Transverse colon (tissue), 4 donors: ENCODE data around the gene MMEL1. TPM values are rescaled to one million over a fixed set of nuclear protein-coding genes. Genes with fewer than 3 reads are reported as not detected.

Experiments used
- DNase-seq: peaks from one replicate; pipeline ENCODE4 v3.0.0-alpha.2; 2019
- H3K27ac ChIP-seq, 4 donors: fragments of 200-600 bp; sonication (generic); 2 replicates each; pipeline ENCODE4 v1.5.1; 2016 to 2018; ENCODE audit warnings: inconsistent platforms in 4 of 4
- H3K27me3 ChIP-seq: fragments of 200-600 bp; sonication (generic); 2 replicates; pipeline ENCODE4 v1.5.1; 2017; ENCODE audit warnings: inconsistent platforms
- H3K36me3 ChIP-seq, 4 donors: fragments of 200-600 bp; sonication (generic); 2 replicates each; pipeline ENCODE4 v1.5.1; 2017 to 2019; ENCODE audit warnings: inconsistent platforms in 4 of 4
- H3K4me1 ChIP-seq, 4 donors: fragments of 200-600 bp; sonication (generic); 2 replicates each; pipeline ENCODE4 v1.5.1; 2017 to 2020; ENCODE audit warnings: inconsistent platforms in 4 of 4
- H3K4me3 ChIP-seq, 4 donors: fragments of 200-600 bp; sonication (generic); 1 replicate in 1 of 4; 2 replicates in 3 of 4; pipeline versions ENCODE4 v1.5.1 to v1.6.1; 2017 to 2019; ENCODE audit warnings: inconsistent platforms in 4 of 4
- H3K9me3 ChIP-seq, 2 donors: fragments of 200-600 bp; sonication (generic); 2 replicates each; pipeline ENCODE4 v1.5.1; 2017 to 2019; ENCODE audit warnings: inconsistent platforms in 2 of 2
- CTCF ChIP-seq, 5 experiments: fragments of 200-600 bp in 3 of 5; fragments of 450-650 bp in 2 of 5; sonication (generic) in 3 of 5; IDR thresholded peaks; 1 replicate in 2 of 5; 2 replicates in 3 of 5; pipeline ENCODE4 v1.5.1; 2016 to 2017; ENCODE audit warnings: antibody characterized with exemption in 5 of 5, inconsistent platforms in 3 of 5, mild to moderate bottlenecking in 2 of 5, moderate library complexity in 1 of 5
- EP300 ChIP-seq: sonication (generic); formaldehyde crosslinking; IDR thresholded peaks from one replicate; pipeline ENCODE4 v1.6.1; 2017; ENCODE audit warnings: antibody characterized with exemption, low read depth
- POLR2A ChIP-seq: fragments of 450-650 bp; IDR thresholded peaks from one replicate; pipeline ENCODE4 v1.6.1; 2016; ENCODE audit warnings: antibody characterized with exemption, mild to moderate bottlenecking, moderate library complexity
- POLR2AphosphoS5 ChIP-seq, 3 donors: sonication (generic); formaldehyde crosslinking; IDR thresholded peaks; one replicate each; pipeline ENCODE4 v1.6.1; 2016; ENCODE audit warnings: antibody characterized with exemption in 3 of 3
- WGBS, 2 donors: methylation state at CpG; one replicate each; pipeline ENCODE4 v1.1.5; 2018; ENCODE audit warnings: low coverage in 1 of 2; 5-methylcytosine and 5-hydroxymethylcytosine counted together
- in situ Hi-C, 4 donors: fragments of 200-750 bp; cut with MboI; loops; one replicate each; pipeline versions ENCODE4 v1.15.0 to v1.15.1; 2017; ENCODE audit warnings: low sequenced_read_pairs in 3 of 4, low pct_ligation_motif_present in 1 of 4, low pct_unique_long_range_greater_than_20kb in 1 of 4
- intact Hi-C: fragments of 100-400 bp; cut with DNase I; formaldehyde crosslinking; loops from one replicate; pipeline ENCODE4 v1.15.1; 2023; ENCODE audit warnings: low total_unique reads
- total RNA-seq, 4 donors: library from RNA; depleted of rRNA; stranded (reverse); fragments of >200 nt; gene quantifications; one replicate each; pipeline ENCODE4 v1.1.0, GENCODE V29; 2016

Gene MMEL1
- total RNA-seq, 4 donors from 2014 or later: 10.5 to 16.7 (median 12.4) TPM; not detected in 1

DNA sequence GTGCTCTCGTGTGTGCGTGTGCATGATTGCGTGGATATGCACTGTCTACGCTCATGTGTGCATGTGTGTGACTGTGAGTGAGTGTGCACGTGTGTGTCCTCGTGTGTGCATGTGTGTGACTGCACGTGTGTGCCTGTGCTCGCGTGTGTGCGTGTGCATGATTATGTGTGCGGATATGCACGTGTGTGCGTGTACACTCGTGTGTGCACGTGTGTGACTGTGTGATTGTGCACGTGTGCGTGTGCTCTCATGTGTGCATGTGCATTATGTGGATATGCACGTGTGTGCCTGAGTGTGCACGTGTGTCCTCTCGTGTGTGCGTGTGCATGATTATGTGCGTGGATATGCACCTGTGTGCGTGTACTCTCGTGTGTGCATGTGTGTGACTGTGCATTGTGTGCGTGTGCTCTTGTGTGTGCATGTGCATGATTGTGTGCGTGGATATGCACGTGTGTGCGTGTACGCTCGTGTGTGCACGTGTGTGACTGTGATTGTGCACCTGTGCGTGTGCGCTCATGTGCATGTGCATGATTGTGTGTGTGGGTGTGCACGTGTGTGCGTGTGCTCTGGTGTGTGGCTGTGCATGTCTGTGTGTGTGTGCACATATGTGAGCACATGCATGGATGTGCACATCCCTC lies 2.2 kb downstream of the MMEL1 start:
- no peak overlapping the region for H3K27ac ChIP-seq
- TF ChIP-seq POLR2A: no peak
- TF ChIP-seq CTCF (IDR thresholded peaks at IDR 0.05): no peak
- no peak for TF ChIP-seq POLR2AphosphoS5 (IDR thresholded peaks at IDR 0.05)
- TF ChIP-seq EP300: no peak
- in situ Hi-C loops: loop anchor here in 1 of 4 donors (25.0 kb wide), 1 partner anchor 218 kb away; the partner anchor contains the start of gene PEX10
- 89 to 100% methylated on average over 6 to 35 of the region's 35 CpGs for WGBS, 2 donors
- H3K27me3 ChIP-seq: peaks cover 81% of the 10 kb centered on the region
- no peak overlapping the region for H3K4me3 ChIP-seq
- H3K9me3 ChIP-seq: no peaks in the 10 kb centered on the region
- H3K36me3 ChIP-seq: no peaks in the 10 kb centered on the region
- DNase-seq: no peak
- peaks cover 3 to 24% (median 18%) of the 10 kb centered on the region in 4 donors for H3K4me1 ChIP-seq
- intact Hi-C loops: no loop called here

DNA sequence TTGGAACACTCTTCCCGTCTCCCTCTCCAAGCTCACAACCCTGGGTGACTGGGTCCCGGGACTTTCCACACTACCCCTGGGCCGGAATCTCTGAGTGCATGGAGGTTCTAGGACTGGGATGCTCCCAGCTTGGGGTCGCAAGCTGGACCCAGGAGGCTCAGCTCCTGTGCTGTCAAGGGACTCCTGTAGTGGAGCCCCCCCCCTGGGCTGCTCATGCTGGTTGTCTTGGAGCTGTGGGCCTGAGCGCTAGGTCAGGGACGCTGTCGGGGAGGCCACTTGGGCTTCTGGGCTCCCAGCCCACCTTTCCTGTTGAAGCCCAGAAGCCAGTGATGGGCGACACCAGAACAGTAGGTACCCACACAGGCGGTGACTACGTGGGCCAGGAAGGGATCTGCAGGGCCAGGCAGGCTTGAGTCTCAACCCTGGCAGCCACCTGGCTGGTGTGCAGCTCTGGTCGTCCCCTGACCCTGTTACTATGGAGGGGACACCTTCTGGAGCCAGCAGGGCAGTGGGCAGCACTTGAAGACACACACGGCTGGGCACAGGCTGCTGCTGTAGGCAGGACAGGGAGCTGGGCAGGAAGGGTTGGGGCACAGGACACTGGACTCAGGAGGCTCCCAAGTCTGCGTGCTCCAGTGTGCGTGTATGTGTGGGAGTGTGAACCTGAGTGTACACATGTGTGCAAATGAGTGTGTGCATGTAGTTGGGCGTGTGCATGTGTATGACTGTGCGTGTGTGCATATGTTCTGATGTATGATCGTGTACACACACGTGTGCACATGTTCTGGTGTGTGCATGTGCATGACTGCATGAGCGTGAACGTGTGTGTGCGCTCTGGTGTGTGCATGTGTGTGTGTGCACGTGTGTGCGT lies 3.0 kb downstream of the MMEL1 start:
- no peak for DNase-seq
- WGBS, 2 donors: 88% methylated on average over 21 of the region's 23 CpGs; no CpG with 5 or more reads in 1 of the 2 donors
- in situ Hi-C loops: loop anchor here in 1 of 4 donors (25.0 kb wide), 1 partner anchor 218 kb away; the partner anchor contains the start of gene PEX10
- no peak overlapping the region for H3K4me3 ChIP-seq
- H3K36me3 ChIP-seq: no peaks in the 10 kb centered on the region
- intact Hi-C loops: no loop called here
- H3K4me1 ChIP-seq: peaks cover 3 to 24% (median 18%) of the 10 kb centered on the region in 4 donors
- no peaks in the 10 kb centered on the region for H3K9me3 ChIP-seq
- no peak overlapping the region for H3K27ac ChIP-seq
- TF ChIP-seq CTCF (IDR thresholded peaks at IDR 0.05) (no peak), EP300 (no peak), POLR2AphosphoS5 (IDR thresholded peaks at IDR 0.05) (no peak), POLR2A (no peak)
- H3K27me3 ChIP-seq: peaks cover 80% of the 10 kb centered on the region

GRCh38 chr1:2628933-2629626 lies 3.7 kb downstream of the MMEL1 start:
- H3K27ac ChIP-seq: no peak overlapping the region
- H3K4me3 ChIP-seq: no peak overlapping the region
- no peaks in the 10 kb centered on the region for H3K36me3 ChIP-seq
- peaks cover 3 to 24% (median 18%) of the 10 kb centered on the region in 4 donors for H3K4me1 ChIP-seq
- intact Hi-C loops (no loop called here), in situ Hi-C loops (loop anchor here in 1 of 4 donors (25.0 kb wide), 1 partner anchor 217 kb away; the partner anchor contains the start of gene PEX10)
- TF ChIP-seq EP300: no peak
- no peak for TF ChIP-seq POLR2A
- TF ChIP-seq CTCF (IDR thresholded peaks at IDR 0.05): no peak
- TF ChIP-seq POLR2AphosphoS5 (IDR thresholded peaks at IDR 0.05): no peak
- DNase-seq: no peak
- peaks cover 77% of the 10 kb centered on the region for H3K27me3 ChIP-seq
- 9% methylated on average over 29 of the region's 64 CpGs; no CpG with 5 or more reads in 1 of the 2 donors for WGBS, 2 donors
- H3K9me3 ChIP-seq: no peaks in the 10 kb centered on the region
